ENCODE results near the gene DDRGK1. TPM values are rescaled to one million over a fixed set of nuclear protein-coding genes. Genes with fewer than 3 reads are reported as not detected.

The DDRGK1 gene
- 29.1 TPM for total RNA-seq
- long read RNA-seq, transcript DDRGK1-201 (9 exons, 1,306 nt): major isoform, 56 of 73 reads
- long read RNA-seq, partial matches to known transcripts: 2 of 73 reads
- long read RNA-seq, other reads (novel, unspliced or antisense): 13 of 73 reads

GRCh38 chr20:3204124-3204794, at the start of gene DDRGK1:
Gene DDRGK1, minus strand, starts transcription at chr20:3204682. Its CDS starts 55 bp downstream, at chr20:3204627.
- intact Hi-C loops (cut with DNase I): no loop called here
- DNase-seq (ENCODE audit: low spot score): peak; percentile 96

- DNase-seq (ENCODE audit: low spot score): no peak
These were observed 47.3 kb upstream of the DDRGK1 start for GRCh38 chr20:3251806-3252205.

GRCh38 chr20:3250091-3250504, 45.6 kb upstream of the DDRGK1 start:
- no peak for DNase-seq (ENCODE audit: low spot score)
- intact Hi-C loops (cut with DNase I): no loop called here

More at GRCh38 chr20:3251806-3252205, 47.3 kb upstream of the DDRGK1 start:
- intact Hi-C loops (cut with DNase I): no loop called here

- DNase-seq (ENCODE audit: low spot score): no peak
- intact Hi-C loops (cut with DNase I): no loop called here
These were observed 44.5 kb upstream of the DDRGK1 start for GRCh38 chr20:3248993-3249347.

GRCh38 chr20:3248167-3248992, 43.9 kb upstream of the DDRGK1 start:
- intact Hi-C loops (cut with DNase I): no loop called here
- no peak for DNase-seq (ENCODE audit: low spot score)

GRCh38 chr20:3247638-3248037, 43.2 kb upstream of the DDRGK1 start:
- intact Hi-C loops (cut with DNase I): no loop called here
- DNase-seq (ENCODE audit: low spot score): no peak

- intact Hi-C loops (cut with DNase I): no loop called here
- no peak for DNase-seq (ENCODE audit: low spot score)
These were observed 42.2 kb upstream of the DDRGK1 start for GRCh38 chr20:3246682-3247081.

- no peak for DNase-seq (ENCODE audit: low spot score)
- intact Hi-C loops (cut with DNase I): no loop called here
These were observed 41.2 kb upstream of the DDRGK1 start for GRCh38 chr20:3245711-3246110.

- DNase-seq (ENCODE audit: low spot score): no peak
- intact Hi-C loops (cut with DNase I): no loop called here
These were observed 40.7 kb upstream of the DDRGK1 start for GRCh38 chr20:3245156-3245555.

- DNase-seq (ENCODE audit: low spot score): no peak
- intact Hi-C loops (cut with DNase I): no loop called here
These were observed 40.1 kb upstream of the DDRGK1 start for GRCh38 chr20:3244613-3245012.

GRCh38 chr20:3243718-3244358, 39.4 kb upstream of the DDRGK1 start:
- DNase-seq (ENCODE audit: low spot score): no peak
- intact Hi-C loops (cut with DNase I): no loop called here

- DNase-seq (ENCODE audit: low spot score): no peak
- intact Hi-C loops (cut with DNase I): no loop called here
These were observed 37.8 kb upstream of the DDRGK1 start for GRCh38 chr20:3242172-3242692.

- intact Hi-C loops (cut with DNase I): no loop called here
- DNase-seq (ENCODE audit: low spot score): no peak
These were observed 36.4 kb upstream of the DDRGK1 start for GRCh38 chr20:3240776-3241363.

- intact Hi-C loops (cut with DNase I): no loop called here
- DNase-seq (ENCODE audit: low spot score): no peak
These were observed 35.6 kb upstream of the DDRGK1 start for GRCh38 chr20:3239867-3240775.

- DNase-seq (ENCODE audit: low spot score): peak; percentile 83
- intact Hi-C loops (cut with DNase I): no loop called here
These were observed 34.8 kb upstream of the DDRGK1 start, which contains the start of gene SLC4A11 for GRCh38 chr20:3239026-3239866. Gene SLC4A11, minus strand, starts transcription at chr20:3239190. Its CDS starts 53 bp downstream, at chr20:3239137.

- intact Hi-C loops (cut with DNase I): no loop called here
- no peak for DNase-seq (ENCODE audit: low spot score)
These were observed 34.1 kb upstream of the DDRGK1 start for GRCh38 chr20:3238616-3239025.

GRCh38 chr20:3237958-3238615, 33.6 kb upstream of the DDRGK1 start:
- intact Hi-C loops (cut with DNase I): no loop called here
- DNase-seq (ENCODE audit: low spot score): no peak

All from cardiac septum (tissue), 1 donor.